A549 (cell line): ENCODE measurements around the gene NFIX. TPM values are rescaled to one million over a fixed set of nuclear protein-coding genes. Genes with fewer than 3 reads are reported as not detected.

Source experiments
- ATAC-seq, 2 experiments: fragments of 200-7000 bp in 1 of 2; fragments of >200 bp in 1 of 2; cut with Nextera tagmentation in 1 of 2; cut with Tn5 transposase in 1 of 2; 3 replicates each; pipeline versions ENCODE4 v1.8.0 to v1.9.1; 2018 to 2020; ENCODE audit warnings: mild to moderate bottlenecking in 1 of 2, moderate library complexity in 1 of 2
- CTCF ChIA-PET: fragments of 300-600 bp; sonication (Branson Sonifier 250); formaldehyde crosslinking; extraction: SDS; loops from one replicate; lab custom pipeline; 2021; ENCODE audit warnings: antibody characterized with exemption, inconsistent platforms; lab: Yijun Ruan, JAX
- POLR2A ChIA-PET: fragments of 350-600 bp; formaldehyde crosslinking; extraction: SDS; loops from one replicate; lab custom pipeline; 2021; ENCODE audit warnings: antibody characterized with exemption, inconsistent platforms; lab: Yijun Ruan, JAX
- DNase-seq, 2 experiments: peaks; one replicate each; pipeline versions ENCODE4 v3.0.0 to v3.0.0-alpha.2; 2011 to 2016; ENCODE audit warnings: low read depth in 1 of 2, low spot score in 1 of 2
- FAIRE-seq: peaks from 2 replicates; lab custom pipeline; 2011; peaks lifted over from hg19 to GRCh38; lab: Jason Lieb, UNC
- H3K27ac ChIP-seq, 2 experiments: fragments of >200 bp; sonication (Bioruptor Twin); formaldehyde crosslinking; 3 replicates each; pipeline ENCODE4 v1.5.1; 2016 to 2017
- H3K4me1 ChIP-seq: fragments of >200 bp; sonication (Bioruptor Twin); formaldehyde crosslinking; 3 replicates; pipeline ENCODE4 v1.6.1; 2016
- H3K4me2 ChIP-seq: fragments of >200 bp; sonication (Bioruptor Twin); formaldehyde crosslinking; 3 replicates; pipeline ENCODE4 v1.6.1; 2016
- H3K4me3 ChIP-seq: fragments of >200 bp; sonication (Bioruptor Twin); formaldehyde crosslinking; 3 replicates; pipeline ENCODE4 v1.5.1; 2016
- H3K9me3 ChIP-seq: fragments of >200 bp; sonication (Bioruptor Twin); formaldehyde crosslinking; 3 replicates; pipeline ENCODE4 v1.6.1; 2016
- BHLHE40 ChIP-seq: IDR thresholded peaks from 2 replicates; pipeline ENCODE4 v1.6.1; 2012; ENCODE audit warnings: low read depth, low read length, inconsistent platforms
- CBX8 ChIP-seq: fragments of 200-600 bp; sonication (generic); IDR thresholded peaks from 2 replicates; pipeline ENCODE4 v1.6.1; 2016
- CEBPB ChIP-seq, 2 experiments: fragments of >200 bp in 1 of 2; sonication (Bioruptor Twin) in 1 of 2; formaldehyde crosslinking in 1 of 2; IDR thresholded peaks; 2 replicates each; pipeline ENCODE4 v1.6.1; 2012 to 2016
- CHD2 ChIP-seq: fragments of 150-350 bp; IDR thresholded peaks from 2 replicates; pipeline ENCODE4 v1.6.1; 2014; ENCODE audit warnings: low read length; ENCODE audit not compliant: partially characterized antibody
- EHF ChIP-seq: fragments of 250-450 bp; sonication (Bioruptor Pico); IDR thresholded peaks from 2 replicates; pipeline ENCODE4 v1.5.0; 2020; ENCODE audit warnings: mild to moderate bottlenecking
- EHMT2 ChIP-seq: fragments of 200-600 bp; sonication (generic); IDR thresholded peaks from 2 replicates; pipeline ENCODE4 v1.6.1; 2016; ENCODE audit warnings: antibody characterized with exemption, low read depth, mild to moderate bottlenecking, moderate library complexity
- GATA3 ChIP-seq: IDR thresholded peaks from 2 replicates; pipeline ENCODE4 v1.6.1; 2012; ENCODE audit warnings: borderline replicate concordance
- HDAC2 ChIP-seq: fragments of 200-600 bp; sonication (generic); IDR thresholded peaks from 2 replicates; pipeline ENCODE4 v1.6.1; 2016
- HEYL ChIP-seq: fragments of 250-450 bp; sonication (Bioruptor Pico); IDR thresholded peaks from 2 replicates; pipeline ENCODE4 v1.8.0; 2021; ENCODE audit warnings: mild to moderate bottlenecking, moderate library complexity
- HOXA7 ChIP-seq: fragments of 250-450 bp; sonication (Bioruptor Pico); IDR thresholded peaks from 2 replicates; pipeline ENCODE4 v1.5.0; 2020; ENCODE audit warnings: mild to moderate bottlenecking, moderate library complexity
- JUN ChIP-seq, 2 experiments: fragments of >200 bp; sonication (Bioruptor Twin); formaldehyde crosslinking; IDR thresholded peaks; 2 replicates in 1 of 2; 3 replicates in 1 of 2; pipeline ENCODE4 v1.6.1; 2016 to 2017
- KDM1A ChIP-seq: fragments of 200-600 bp; sonication (generic); IDR thresholded peaks from 2 replicates; pipeline ENCODE4 v1.6.1; 2016; ENCODE audit warnings: low read depth, mild to moderate bottlenecking
- KDM5A ChIP-seq: fragments of 200-600 bp; sonication (generic); IDR thresholded peaks from 2 replicates; pipeline ENCODE4 v1.6.1; 2016; ENCODE audit warnings: antibody characterized with exemption, mild to moderate bottlenecking
- MAFK ChIP-seq: fragments of 450-650 bp; IDR thresholded peaks from 2 replicates; pipeline ENCODE4 v1.6.1; 2014; ENCODE audit not compliant: partially characterized antibody
- MYC ChIP-seq: IDR thresholded peaks from 2 replicates; pipeline ENCODE4 v1.6.1; 2012; ENCODE audit warnings: mild to moderate bottlenecking, inconsistent platforms, low read length, improper control_type of control experiment, borderline replicate concordance
- NR3C1 ChIP-seq: fragments of >200 bp; sonication (Bioruptor Twin); formaldehyde crosslinking; IDR thresholded peaks from 3 replicates; pipeline ENCODE4 v1.6.1; 2017
- RAD21 ChIP-seq, 2 experiments: fragments of >200 bp in 1 of 2; sonication (Bioruptor Twin) in 1 of 2; formaldehyde crosslinking in 1 of 2; IDR thresholded peaks in 1 of 2; conservative IDR thresholded peaks in 1 of 2; 2 replicates in 1 of 2; 3 replicates in 1 of 2; pipeline ENCODE4 v1.6.1; 2012 to 2018; ENCODE audit warnings: inconsistent platforms in 1 of 2
- RARB ChIP-seq: fragments of 250-450 bp; sonication (Bioruptor Pico); IDR thresholded peaks from 2 replicates; pipeline ENCODE4 v1.8.0; 2021; ENCODE audit warnings: mild to moderate bottlenecking, moderate library complexity
- SMC3 ChIP-seq: fragments of >200 bp; sonication (Bioruptor Twin); formaldehyde crosslinking; IDR thresholded peaks from 3 replicates; pipeline ENCODE4 v1.6.1; 2018; ENCODE audit warnings: inconsistent platforms
- ZFP36 ChIP-seq: fragments of 450-650 bp; IDR thresholded peaks from 2 replicates; pipeline ENCODE4 v1.6.1; 2014; ENCODE audit warnings: borderline replicate concordance; ENCODE audit not compliant: partially characterized antibody
- ZNF302 ChIP-seq: fragments of 250-450 bp; sonication (Bioruptor Pico); IDR thresholded peaks from 2 replicates; pipeline ENCODE4 v1.9.0; 2021; ENCODE audit warnings: inconsistent platforms, mild to moderate bottlenecking, moderate library complexity
- WGBS: methylation state at CpG from one replicate; pipeline ENCODE4 v1.1.6; 2017; ENCODE audit errors: missing lambda C conversion rate; 5-methylcytosine and 5-hydroxymethylcytosine counted together
- polyA plus RNA-seq, 4 experiments: library from polyadenylated mRNA; depleted of rRNA in 3 of 4; stranded (reverse); fragments of >200 nt; fragmentation: RNase III in 1 of 4; extraction: RNeasy Plus Mini Kit Qiagen cat#74134 plus additional on column Dnase treatment in 1 of 4; gene quantifications; 2 replicates in 3 of 4; 3 replicates in 1 of 4; pipeline ENCODE4 v1.2.3, GENCODE V29; 2011 to 2017
- TF ChIP-seq, protein P1 (sequence below): fragments of >200 bp; sonication (Bioruptor Twin); formaldehyde crosslinking; IDR thresholded peaks from 2 replicates; pipeline ENCODE4 v1.6.1; 2016
- TF ChIP-seq, protein P2 (sequence below): fragments of 250-450 bp; sonication (Bioruptor Pico); IDR thresholded peaks from 2 replicates; pipeline ENCODE4 v1.5.0; 2020; ENCODE audit warnings: low read depth, mild to moderate bottlenecking, moderate library complexity
- TF ChIP-seq, protein P3 (sequence below): fragments of 200-600 bp; sonication (generic); IDR thresholded peaks from 2 replicates; pipeline ENCODE4 v1.6.1; 2016; ENCODE audit warnings: antibody characterized with exemption, mild to moderate bottlenecking, moderate library complexity
- TF ChIP-seq, protein P4 (sequence below): fragments of >200 bp; sonication (Bioruptor Twin); formaldehyde crosslinking; IDR thresholded peaks from 3 replicates; pipeline ENCODE4 v1.5.1; 2016

Gene NFIX
- polyA plus RNA-seq, 2 of the 4 experiments (the other 2 are of a cell fraction), result 0.52 to 3.0 TPM

DNA sequence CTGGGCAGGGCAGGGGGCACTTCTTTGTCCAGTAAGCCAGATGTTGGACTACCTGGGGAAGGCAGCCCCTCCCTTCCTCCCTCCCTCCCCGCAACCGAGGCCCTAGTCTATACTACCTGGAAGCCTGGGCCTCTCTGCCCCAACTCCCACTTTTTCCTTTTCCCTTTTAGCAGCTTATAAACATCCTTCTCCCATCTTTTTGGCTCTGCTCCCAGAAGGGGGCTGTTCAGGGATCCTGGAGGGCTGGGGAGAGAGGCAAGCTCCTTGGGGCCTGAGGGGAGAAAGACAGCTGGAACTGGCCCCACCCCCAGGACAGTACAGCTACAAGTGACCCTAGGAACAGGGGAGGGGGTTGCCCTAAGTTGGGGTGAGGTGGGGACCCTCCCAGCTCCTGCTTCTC lies 62.5 kb downstream of the NFIX start:
- H3K4me3 ChIP-seq, result no peak overlapping the region
- POLR2A ChIA-PET, result no interaction called here
- CTCF ChIA-PET, result interaction anchor here (0.8 to 9.6 kb wide), 12 partner anchors 10 to 92 kb away, joined by 3 to 127 read pairs (median 6); no protein-coding TSS in a partner anchor
- WGBS, result 95% methylated on average over 2 of the region's 2 CpGs
- ATAC-seq (no peak), FAIRE-seq (no peak), DNase-seq (no peak)
- H3K9me3 ChIP-seq, result no peaks in the 10 kb centered on the region
- TF ChIP-seq MAFK (no peak), CHD2 (no peak), NR3C1 (no peak)
- peaks cover 37% of the 10 kb centered on the region for H3K4me1 ChIP-seq
- H3K4me2 ChIP-seq, result no peak overlapping the region
- 0 out of 6 replicates have a peak overlapping the region, but pooled peaks of 1 of the 2 experiments have one; percentile 2 for H3K27ac ChIP-seq

DNA sequence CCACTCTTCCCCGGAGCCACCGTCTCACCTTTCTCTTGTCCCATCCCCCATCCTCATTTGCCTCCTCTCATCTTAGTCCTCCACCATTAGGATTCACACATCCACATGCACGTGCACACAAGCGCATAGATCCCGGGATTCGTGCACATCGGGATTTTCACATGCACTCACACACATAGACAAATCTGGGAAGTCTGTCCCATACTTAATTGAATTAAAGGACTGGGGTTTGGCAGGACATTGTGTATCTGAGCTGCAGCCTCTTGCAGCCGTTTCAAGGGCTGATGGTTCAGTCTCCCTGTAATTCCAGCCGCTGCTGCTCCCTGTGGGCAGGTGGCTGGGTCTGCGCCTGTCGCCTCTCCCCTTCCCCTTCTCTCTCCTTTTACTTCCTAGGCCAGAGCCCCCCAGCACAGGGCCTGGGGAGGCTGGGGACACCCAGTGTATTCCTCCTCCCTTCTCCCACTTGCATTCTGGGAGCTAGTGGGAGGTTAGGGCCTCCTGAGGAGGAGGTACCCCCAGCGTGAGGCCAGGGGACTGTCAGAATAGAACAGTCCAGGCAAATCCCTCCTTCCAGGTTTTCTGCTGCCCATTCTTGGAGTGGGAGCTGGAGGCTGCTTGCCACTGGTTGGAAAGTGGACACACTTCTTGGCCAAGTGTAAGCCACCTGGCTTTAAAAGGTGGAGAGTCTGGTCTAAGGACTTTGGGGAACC lies 63.8 kb downstream of the NFIX start:
- FAIRE-seq, result no peak
- CTCF ChIA-PET, result interaction anchor here (0.6 to 9.6 kb wide), 8 partner anchors 11 to 1765 kb away, joined by 3 to 127 read pairs (median 38); no protein-coding TSS in a partner anchor
- DNase-seq, result no peak
- no peak overlapping the region for H3K4me2 ChIP-seq
- 81% methylated on average over 10 of the region's 12 CpGs for WGBS
- ATAC-seq, result no peak
- TF ChIP-seq, protein P1, sequence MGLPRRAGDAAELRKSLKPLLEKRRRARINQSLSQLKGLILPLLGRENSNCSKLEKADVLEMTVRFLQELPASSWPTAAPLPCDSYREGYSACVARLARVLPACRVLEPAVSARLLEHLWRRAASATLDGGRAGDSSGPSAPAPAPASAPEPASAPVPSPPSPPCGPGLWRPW, result no peak
- no peak for TF ChIP-seq HEYL (CRISPR knock-in tag)
- TF ChIP-seq KDM1A, result no peak
- no peak for TF ChIP-seq KDM5A
- TF ChIP-seq CBX8, result no peak
- no peak for TF ChIP-seq NR3C1
- TF ChIP-seq EHF (CRISPR knock-in tag), result no peak
- no peak for TF ChIP-seq SMC3
- no peak for TF ChIP-seq JUN (IDR thresholded peaks at IDR 0.05)
- TF ChIP-seq RAD21 (conservative IDR thresholded peaks at IDR 0.05 in 1 of 2, IDR thresholded peaks at IDR 0.05 in 1 of 2), result no peak
- no peak for TF ChIP-seq HOXA7 (CRISPR knock-in tag)
- TF ChIP-seq HDAC2, result no peak
- TF ChIP-seq MYC, result no peak
- TF ChIP-seq, protein P2, sequence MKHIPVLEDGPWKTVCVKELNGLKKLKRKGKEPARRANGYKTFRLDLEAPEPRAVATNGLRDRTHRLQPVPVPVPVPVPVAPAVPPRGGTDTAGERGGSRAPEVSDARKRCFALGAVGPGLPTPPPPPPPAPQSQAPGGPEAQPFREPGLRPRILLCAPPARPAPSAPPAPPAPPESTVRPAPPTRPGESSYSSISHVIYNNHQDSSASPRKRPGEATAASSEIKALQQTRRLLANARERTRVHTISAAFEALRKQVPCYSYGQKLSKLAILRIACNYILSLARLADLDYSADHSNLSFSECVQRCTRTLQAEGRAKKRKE (CRISPR knock-in tag), result no peak
- TF ChIP-seq EHMT2, result no peak
- POLR2A ChIA-PET, result no interaction called here
- no peaks in the 10 kb centered on the region for H3K9me3 ChIP-seq
- H3K27ac ChIP-seq, result no peak overlapping the region
- peaks cover 25% of the 10 kb centered on the region for H3K4me1 ChIP-seq
- H3K4me3 ChIP-seq, result no peak overlapping the region

DNA sequence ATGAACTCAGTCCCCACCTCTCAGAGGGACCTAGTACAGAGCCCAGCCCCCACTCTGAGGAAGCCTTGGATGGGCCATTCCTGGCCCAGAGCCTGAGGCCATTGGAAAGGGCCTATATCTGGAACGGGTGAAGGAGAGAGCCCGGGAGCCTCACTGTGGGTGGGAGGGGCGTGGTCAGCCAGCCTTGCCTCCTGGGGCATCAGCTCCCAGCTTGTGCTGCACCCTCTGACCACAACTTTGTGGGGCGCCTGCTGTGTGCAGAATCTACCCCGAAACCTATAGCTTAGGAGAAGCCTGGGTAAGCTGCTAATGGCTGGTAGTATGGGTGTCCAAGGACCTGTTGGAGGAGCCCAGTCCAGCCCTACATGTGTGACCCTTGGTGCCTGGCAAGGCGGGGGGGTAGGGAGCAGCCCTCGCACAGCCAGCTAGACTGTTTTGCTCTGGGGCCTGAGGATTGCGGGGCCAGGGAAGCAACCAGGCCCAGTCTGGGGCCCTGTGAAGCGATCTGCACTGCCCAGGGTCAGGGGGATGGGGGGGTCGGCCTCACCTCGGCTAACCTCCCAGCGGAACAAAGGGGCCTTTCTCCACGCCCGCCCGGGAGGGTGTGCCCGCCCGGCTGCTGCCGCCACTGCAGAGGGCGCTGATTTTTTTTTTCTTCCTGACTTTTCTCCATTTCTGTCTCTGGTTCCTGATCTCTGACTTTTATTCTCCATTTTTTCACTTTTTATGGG lies 65.1 kb downstream of the NFIX start:
- DNase-seq, result no peak
- no peaks in the 10 kb centered on the region for H3K9me3 ChIP-seq
- peak overlapping the region; percentile 85 to 89; a peak in 5 of 6 replicates for H3K27ac ChIP-seq
- ChIA-PET CTCF (interaction anchor here (1.2 to 9.6 kb wide), 26 partner anchors 8 to 95 kb away, joined by 3 to 127 read pairs (median 10); partner anchors contain the start of gene TRMT1), POLR2A (interaction anchor here (1.2 to 1.5 kb wide), 3 partner anchors 7 to 77 kb away, joined by 4 to 9 read pairs (median 5); no protein-coding TSS in a partner anchor)
- peak overlapping the region; percentile 53; the same call in 2 of the 3 replicates for H3K4me3 ChIP-seq
- FAIRE-seq, result no peak
- 47% methylated on average over 12 of the region's 19 CpGs for WGBS
- H3K4me2 ChIP-seq, result peak overlapping the region; percentile 99
- peak in 1 of 2 experiments; percentile 24; a peak in 3 of 6 replicates for ATAC-seq
- peaks cover 12% of the 10 kb centered on the region; the same call in 2 of the 3 replicates for H3K4me1 ChIP-seq
- TF ChIP-seq, protein P3, sequence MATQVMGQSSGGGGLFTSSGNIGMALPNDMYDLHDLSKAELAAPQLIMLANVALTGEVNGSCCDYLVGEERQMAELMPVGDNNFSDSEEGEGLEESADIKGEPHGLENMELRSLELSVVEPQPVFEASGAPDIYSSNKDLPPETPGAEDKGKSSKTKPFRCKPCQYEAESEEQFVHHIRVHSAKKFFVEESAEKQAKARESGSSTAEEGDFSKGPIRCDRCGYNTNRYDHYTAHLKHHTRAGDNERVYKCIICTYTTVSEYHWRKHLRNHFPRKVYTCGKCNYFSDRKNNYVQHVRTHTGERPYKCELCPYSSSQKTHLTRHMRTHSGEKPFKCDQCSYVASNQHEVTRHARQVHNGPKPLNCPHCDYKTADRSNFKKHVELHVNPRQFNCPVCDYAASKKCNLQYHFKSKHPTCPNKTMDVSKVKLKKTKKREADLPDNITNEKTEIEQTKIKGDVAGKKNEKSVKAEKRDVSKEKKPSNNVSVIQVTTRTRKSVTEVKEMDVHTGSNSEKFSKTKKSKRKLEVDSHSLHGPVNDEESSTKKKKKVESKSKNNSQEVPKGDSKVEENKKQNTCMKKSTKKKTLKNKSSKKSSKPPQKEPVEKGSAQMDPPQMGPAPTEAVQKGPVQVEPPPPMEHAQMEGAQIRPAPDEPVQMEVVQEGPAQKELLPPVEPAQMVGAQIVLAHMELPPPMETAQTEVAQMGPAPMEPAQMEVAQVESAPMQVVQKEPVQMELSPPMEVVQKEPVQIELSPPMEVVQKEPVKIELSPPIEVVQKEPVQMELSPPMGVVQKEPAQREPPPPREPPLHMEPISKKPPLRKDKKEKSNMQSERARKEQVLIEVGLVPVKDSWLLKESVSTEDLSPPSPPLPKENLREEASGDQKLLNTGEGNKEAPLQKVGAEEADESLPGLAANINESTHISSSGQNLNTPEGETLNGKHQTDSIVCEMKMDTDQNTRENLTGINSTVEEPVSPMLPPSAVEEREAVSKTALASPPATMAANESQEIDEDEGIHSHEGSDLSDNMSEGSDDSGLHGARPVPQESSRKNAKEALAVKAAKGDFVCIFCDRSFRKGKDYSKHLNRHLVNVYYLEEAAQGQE, result no peak
- TF ChIP-seq BHLHE40 (no peak), ZNF302 (CRISPR knock-in tag) (no peak), RARB (CRISPR knock-in tag) (no peak), CEBPB (IDR thresholded peaks at IDR 0.05) (no peak), GATA3 (no peak), ZFP36 (no peak)
- TF ChIP-seq, protein P4, sequence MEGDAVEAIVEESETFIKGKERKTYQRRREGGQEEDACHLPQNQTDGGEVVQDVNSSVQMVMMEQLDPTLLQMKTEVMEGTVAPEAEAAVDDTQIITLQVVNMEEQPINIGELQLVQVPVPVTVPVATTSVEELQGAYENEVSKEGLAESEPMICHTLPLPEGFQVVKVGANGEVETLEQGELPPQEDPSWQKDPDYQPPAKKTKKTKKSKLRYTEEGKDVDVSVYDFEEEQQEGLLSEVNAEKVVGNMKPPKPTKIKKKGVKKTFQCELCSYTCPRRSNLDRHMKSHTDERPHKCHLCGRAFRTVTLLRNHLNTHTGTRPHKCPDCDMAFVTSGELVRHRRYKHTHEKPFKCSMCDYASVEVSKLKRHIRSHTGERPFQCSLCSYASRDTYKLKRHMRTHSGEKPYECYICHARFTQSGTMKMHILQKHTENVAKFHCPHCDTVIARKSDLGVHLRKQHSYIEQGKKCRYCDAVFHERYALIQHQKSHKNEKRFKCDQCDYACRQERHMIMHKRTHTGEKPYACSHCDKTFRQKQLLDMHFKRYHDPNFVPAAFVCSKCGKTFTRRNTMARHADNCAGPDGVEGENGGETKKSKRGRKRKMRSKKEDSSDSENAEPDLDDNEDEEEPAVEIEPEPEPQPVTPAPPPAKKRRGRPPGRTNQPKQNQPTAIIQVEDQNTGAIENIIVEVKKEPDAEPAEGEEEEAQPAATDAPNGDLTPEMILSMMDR, result no peak
